Activated naive CD8-positive, alpha-beta T cell treated with anti-CD3 and anti-CD28 coated beads, Interleukin-2, amount 10 ng/mL, durations not matched to agents 7 days and 5 days (primary cell): Measurements from ENCODE around the gene IGSF3. TPM values are rescaled to one million over a fixed set of nuclear protein-coding genes. Genes with fewer than 3 reads are reported as not detected.

ENCODE experiments used
- ATAC-seq: fragments of 150-1000 bp; cut with Tn5 transposase; one replicate; pipeline ENCODE4 v1.10.0; 2021; ENCODE audit warnings: low read depth, moderate library complexity
- POLR2A ChIA-PET: fragments of 350-600 bp; sonication (Branson Sonifier 250); formaldehyde crosslinking; loops from one replicate; lab custom pipeline; 2021; ENCODE audit warnings: antibody characterized with exemption; lab: Charles Lee
- DNase-seq: peaks from one replicate; pipeline ENCODE4 v3.0.0; 2021
- H3K27ac Mint-ChIP-seq: one replicate; pipeline ENCODE4 v1.8.0; 2022; ENCODE audit warnings: mild to moderate bottlenecking, mixed read lengths
- H3K27me3 Mint-ChIP-seq: one replicate; pipeline ENCODE4 v1.8.0; 2022; ENCODE audit warnings: mild to moderate bottlenecking, moderate library complexity, mixed read lengths
- H3K36me3 Mint-ChIP-seq: one replicate; pipeline ENCODE4 v1.8.0; 2021; ENCODE audit warnings: mild to moderate bottlenecking, mixed read lengths
- H3K4me1 Mint-ChIP-seq: one replicate; pipeline ENCODE4 v1.8.0; 2021; ENCODE audit warnings: mixed read lengths
- H3K4me3 Mint-ChIP-seq: one replicate; pipeline ENCODE4 v1.8.0; 2022; ENCODE audit warnings: mild to moderate bottlenecking, moderate library complexity, mixed read lengths
- H3K9me3 Mint-ChIP-seq: one replicate; pipeline ENCODE4 v1.8.0; 2021; ENCODE audit warnings: mixed read lengths
- total RNA-seq, 2 experiments: library from RNA; stranded (reverse); gene quantifications; one replicate each; pipeline ENCODE4 v1.2.3, GENCODE V29; 2021

IGSF3 gene
- total RNA-seq, 2 experiments from 2014 or later: 0.06 to 0.09 TPM

DNA sequence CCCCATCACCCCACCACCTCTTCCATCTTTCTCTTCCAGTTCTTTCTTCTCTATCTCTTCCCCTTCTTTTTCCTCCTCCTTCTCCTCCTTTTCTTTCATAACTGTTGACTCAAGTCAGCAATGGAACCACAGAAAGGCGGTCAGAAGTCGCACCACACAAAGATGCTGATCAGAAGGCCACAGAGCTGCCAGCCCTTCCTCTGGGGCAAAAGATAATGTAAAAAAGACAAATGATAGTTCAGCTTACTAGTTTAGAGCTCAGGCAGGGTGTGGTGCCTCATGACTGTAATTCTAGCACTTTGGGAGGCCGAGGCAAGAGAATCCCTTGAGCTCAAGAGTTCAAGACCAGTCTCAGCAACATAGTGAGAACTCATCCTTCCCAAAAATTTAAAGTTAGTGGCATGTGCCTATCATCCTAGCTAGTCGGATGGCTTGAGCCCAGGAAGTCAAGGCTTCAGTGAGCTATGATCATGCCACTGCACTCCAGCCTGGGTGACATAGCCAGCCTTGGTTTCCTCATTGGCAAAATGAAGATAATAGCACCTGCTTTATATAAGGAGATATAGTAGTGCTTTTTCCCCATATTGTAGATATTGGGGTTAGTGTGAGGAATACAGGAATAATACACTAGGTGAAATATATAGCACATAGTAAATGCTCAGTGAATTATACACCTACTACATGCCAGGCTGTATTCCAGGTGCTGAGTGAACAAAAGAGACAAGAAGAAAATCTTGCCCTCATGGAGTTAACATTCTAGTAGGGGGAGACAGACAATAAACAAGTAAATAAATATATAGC, 12.5 kb upstream of the IGSF3 start:
- no peak overlapping the region for H3K27ac Mint-ChIP-seq
- H3K4me1 Mint-ChIP-seq: no peaks in the 10 kb centered on the region
- H3K9me3 Mint-ChIP-seq: no peaks in the 10 kb centered on the region
- no peaks in the 10 kb centered on the region for H3K36me3 Mint-ChIP-seq
- DNase-seq: no peak
- H3K4me3 Mint-ChIP-seq: no peak overlapping the region
- POLR2A ChIA-PET: no interaction called here
- peaks cover 17% of the 10 kb centered on the region for H3K27me3 Mint-ChIP-seq
- ATAC-seq: no peak

DNA sequence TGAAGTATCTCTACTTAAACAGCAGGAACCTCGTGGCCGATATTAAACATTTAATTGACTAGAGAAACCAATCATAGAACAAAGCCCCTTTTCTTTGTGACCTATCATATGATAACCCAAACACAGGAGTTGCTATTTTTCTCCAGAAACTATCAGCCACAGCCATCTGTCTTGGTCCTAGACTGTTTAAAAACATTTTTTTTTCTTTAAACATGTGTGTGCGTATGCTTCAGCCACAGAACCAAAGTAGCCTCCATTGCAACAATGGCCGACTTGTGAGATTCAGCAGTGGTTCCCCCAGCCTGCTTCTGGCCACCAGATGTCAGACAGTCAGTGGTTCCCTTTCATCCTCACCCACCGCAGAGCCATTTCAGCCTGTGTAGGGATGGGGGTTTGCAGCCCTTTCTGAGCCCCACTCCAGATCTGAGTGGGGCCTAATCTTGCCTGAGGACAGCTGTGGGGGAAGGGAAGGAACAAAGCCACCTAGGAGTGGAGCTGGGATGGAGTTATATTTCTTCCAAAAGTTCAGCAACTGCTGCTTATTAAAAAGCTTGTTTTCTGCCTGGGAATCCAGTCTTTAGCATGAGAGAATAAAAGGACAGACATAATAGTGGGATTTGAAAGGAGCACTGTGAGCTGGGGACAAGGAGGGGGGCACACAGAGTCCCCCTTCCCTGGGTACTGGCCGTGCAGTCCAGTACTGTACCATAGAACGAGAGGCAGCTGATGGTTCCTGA, 11.7 kb upstream of the IGSF3 start:
- Mint-ChIP-seq H3K27me3 (peaks cover 19% of the 10 kb centered on the region), H3K27ac (no peak overlapping the region), H3K4me1 (no peaks in the 10 kb centered on the region), H3K36me3 (no peaks in the 10 kb centered on the region), H3K9me3 (no peaks in the 10 kb centered on the region), H3K4me3 (no peak overlapping the region)
- POLR2A ChIA-PET: no interaction called here
- no peak for ATAC-seq
- no peak for DNase-seq

DNA sequence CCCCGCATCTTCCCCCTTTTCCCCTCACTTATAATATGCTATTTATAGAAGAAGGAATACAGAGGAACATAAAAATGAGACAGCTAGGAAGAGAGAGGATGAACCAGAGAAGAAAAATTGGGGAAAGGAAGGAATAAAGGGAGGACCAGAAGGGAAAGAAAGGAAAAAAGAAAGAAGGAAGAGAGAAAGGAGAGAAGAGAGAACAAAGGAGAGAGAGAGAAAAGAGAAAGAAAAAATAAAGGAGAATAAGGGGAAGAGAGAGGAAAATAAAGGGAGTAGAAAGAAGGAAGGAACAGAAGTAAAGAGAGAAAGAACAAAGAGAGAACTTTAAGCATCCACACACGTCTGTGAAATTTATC, 11.2 kb upstream of the IGSF3 start:
- Mint-ChIP-seq H3K27ac (no peak overlapping the region), H3K27me3 (peaks cover 24% of the 10 kb centered on the region), H3K9me3 (no peaks in the 10 kb centered on the region), H3K4me1 (no peaks in the 10 kb centered on the region), H3K36me3 (no peaks in the 10 kb centered on the region), H3K4me3 (no peak overlapping the region)
- no peak for DNase-seq
- ATAC-seq: no peak
- POLR2A ChIA-PET: no interaction called here

DNA sequence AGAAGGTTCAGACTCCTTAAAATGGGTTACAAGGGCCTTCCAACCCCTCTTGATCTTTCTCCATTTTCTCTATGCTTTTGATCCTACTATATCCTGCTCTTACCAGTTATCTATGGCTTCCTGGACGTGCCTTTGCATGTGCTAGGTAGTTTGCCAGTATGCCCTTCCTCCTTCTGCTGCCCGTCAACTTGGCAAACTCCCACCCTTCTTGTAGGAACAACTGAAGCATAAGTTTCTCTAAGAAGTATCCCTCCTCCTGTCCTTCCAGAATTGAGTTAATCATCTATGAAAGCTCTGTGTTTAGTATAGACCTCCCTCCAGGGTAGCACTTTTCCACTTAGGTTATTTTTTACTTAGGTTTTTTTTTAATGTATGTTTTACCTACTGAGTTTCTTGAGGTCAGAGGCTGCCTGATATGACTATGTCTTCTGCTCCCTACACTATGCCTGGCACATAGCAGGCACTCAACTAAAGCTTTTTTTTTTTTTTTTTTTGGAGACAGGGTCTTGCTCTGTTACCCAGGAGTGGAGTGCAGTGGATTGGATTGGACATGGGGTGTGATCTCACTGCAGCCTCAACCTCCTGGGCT, 10.0 kb upstream of the IGSF3 start:
- POLR2A ChIA-PET: no interaction called here
- H3K27ac Mint-ChIP-seq: no peak overlapping the region
- no peak overlapping the region for H3K4me3 Mint-ChIP-seq
- no peaks in the 10 kb centered on the region for H3K9me3 Mint-ChIP-seq
- peaks cover 1% of the 10 kb centered on the region for H3K4me1 Mint-ChIP-seq
- ATAC-seq: no peak
- no peak for DNase-seq
- H3K36me3 Mint-ChIP-seq: no peaks in the 10 kb centered on the region
- H3K27me3 Mint-ChIP-seq: peaks cover 36% of the 10 kb centered on the region

DNA sequence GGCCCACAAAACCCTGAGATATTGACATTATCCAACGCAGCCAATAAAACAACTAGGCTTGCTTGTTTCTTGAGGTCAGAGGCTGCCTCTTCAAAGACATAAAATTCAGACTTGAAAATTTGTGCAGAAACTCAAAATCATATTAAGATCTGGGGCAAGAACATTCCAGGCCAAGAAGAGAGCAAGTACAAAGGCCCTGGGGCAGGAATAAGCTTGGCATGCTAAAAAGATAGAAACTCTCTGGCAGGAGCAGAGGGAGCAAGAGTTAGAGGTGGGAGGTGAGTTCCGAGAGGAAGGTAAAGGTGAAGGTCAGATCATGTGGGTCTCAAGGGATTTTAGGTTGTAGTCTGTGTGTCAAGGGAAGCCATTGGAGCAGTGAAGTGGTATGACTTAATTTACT, 8.8 kb upstream of the IGSF3 start:
- POLR2A ChIA-PET: no interaction called here
- DNase-seq (no peak), ATAC-seq (no peak)
- Mint-ChIP-seq H3K4me3 (no peak overlapping the region), H3K9me3 (no peaks in the 10 kb centered on the region), H3K27ac (no peak overlapping the region), H3K36me3 (no peaks in the 10 kb centered on the region), H3K4me1 (peaks cover 1% of the 10 kb centered on the region), H3K27me3 (peaks cover 43% of the 10 kb centered on the region)

DNA sequence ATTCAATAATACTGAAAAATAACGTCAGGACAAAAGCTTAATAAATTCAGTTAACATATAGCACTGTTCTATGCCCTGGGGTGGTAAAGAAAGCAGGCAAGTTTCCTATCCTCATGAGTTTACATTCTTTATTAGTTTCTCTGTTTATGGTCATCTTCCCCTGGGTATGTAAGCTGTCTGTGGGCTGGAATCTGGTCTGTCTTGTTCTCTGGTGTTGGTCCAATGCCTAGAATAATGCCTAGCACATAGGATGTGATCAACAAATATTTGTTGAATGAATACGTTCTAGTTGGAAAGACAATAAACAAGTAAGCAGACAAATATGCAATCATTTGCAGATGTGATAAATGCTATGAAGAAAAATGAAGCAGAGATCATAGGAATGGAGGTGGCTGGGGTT, 7.2 kb upstream of the IGSF3 start:
- peaks cover 48% of the 10 kb centered on the region for H3K27me3 Mint-ChIP-seq
- POLR2A ChIA-PET: no interaction called here
- peaks cover 1% of the 10 kb centered on the region for H3K4me1 Mint-ChIP-seq
- ATAC-seq: no peak
- DNase-seq: no peak
- H3K36me3 Mint-ChIP-seq: no peaks in the 10 kb centered on the region
- H3K27ac Mint-ChIP-seq: no peak overlapping the region
- no peak overlapping the region for H3K4me3 Mint-ChIP-seq
- no peaks in the 10 kb centered on the region for H3K9me3 Mint-ChIP-seq

DNA sequence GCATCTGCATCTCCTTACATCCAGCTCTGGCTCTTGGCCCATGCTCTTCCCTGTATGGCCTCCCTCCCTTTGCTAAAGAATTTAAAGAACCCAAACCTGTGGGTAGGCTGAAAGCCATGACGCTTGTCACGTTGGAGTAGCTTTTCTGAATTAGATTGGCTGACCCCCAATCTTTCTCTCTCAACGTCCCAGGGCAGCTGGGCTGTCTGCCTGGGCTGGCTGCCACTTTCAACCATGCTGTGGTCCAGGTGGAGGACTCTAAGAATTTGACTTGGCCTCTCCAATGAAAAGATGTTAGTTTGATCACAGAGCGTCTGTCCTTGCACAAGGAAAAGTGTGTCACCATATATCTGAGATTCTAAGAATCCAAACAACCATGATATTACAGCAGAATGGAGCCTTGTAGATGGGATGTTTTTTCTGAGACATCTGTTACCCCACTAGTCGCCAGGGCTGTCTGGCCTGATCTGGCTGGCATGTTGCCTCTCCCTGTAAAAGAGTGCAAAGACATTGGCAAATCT, 6.5 kb upstream of the IGSF3 start:
- H3K27me3 Mint-ChIP-seq: peaks cover 54% of the 10 kb centered on the region
- no peaks in the 10 kb centered on the region for H3K36me3 Mint-ChIP-seq
- POLR2A ChIA-PET: no interaction called here
- peaks cover 1% of the 10 kb centered on the region for H3K4me1 Mint-ChIP-seq
- no peaks in the 10 kb centered on the region for H3K9me3 Mint-ChIP-seq
- H3K27ac Mint-ChIP-seq: no peak overlapping the region
- DNase-seq (no peak), ATAC-seq (no peak)
- H3K4me3 Mint-ChIP-seq: no peak overlapping the region

DNA sequence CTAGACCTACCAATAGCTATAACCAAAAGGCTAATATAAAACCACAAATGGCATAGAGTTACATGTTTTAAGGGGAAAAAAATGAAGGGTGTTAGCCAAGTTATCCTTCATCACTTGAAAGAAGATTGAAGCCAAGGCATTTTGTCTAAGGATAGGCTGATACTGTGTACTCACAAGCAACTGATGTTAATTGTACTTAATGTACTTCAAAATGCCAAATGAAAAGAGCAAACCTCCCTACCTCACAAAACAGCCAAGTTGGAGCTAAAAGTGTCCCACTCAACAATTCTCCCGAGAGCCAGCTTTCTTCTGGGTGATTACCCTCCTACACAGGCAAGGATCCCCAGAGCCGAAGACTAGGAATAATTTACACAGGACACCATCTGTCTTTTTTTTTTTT, 4.4 kb upstream of the IGSF3 start:
- H3K27me3 Mint-ChIP-seq: peaks cover 55% of the 10 kb centered on the region
- H3K9me3 Mint-ChIP-seq: no peaks in the 10 kb centered on the region
- peaks cover 1% of the 10 kb centered on the region for H3K4me1 Mint-ChIP-seq
- H3K27ac Mint-ChIP-seq: no peak overlapping the region
- DNase-seq: no peak
- H3K4me3 Mint-ChIP-seq: no peak overlapping the region
- no peak for ATAC-seq
- POLR2A ChIA-PET: no interaction called here
- no peaks in the 10 kb centered on the region for H3K36me3 Mint-ChIP-seq

DNA sequence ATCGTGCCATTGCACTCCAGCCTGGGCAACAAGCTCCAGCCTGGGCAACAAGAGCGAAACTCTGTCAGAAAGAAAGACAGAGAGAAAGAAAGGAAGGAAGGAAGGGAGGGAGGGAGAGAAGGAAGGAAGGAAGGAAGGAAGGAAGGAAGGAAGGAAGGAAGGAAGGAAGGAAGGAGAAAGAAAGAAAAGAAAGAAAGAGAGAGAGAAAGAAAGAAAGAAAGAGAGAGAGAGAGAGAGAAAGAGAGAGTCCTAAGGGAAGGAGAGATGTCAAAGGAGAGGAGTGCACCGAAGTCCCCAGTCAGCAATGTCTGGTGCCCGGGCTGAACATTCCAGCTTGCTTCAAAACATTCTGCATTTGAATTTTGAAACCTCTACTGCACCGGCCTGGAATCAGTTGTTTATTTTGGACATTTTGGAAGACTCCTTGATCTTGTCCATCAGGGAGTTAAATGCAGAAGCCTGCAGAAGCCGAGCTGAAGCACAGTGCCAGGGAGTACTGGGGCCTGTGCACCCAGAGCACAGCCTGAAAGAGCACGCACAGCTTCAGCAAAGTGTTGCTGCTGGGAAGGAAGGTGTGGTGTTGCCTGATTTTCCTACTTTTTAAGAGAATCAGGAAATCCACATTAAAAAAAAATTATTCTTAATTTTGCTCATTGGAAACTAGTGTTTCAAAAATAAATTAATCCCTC, 3.7 kb upstream of the IGSF3 start:
- Mint-ChIP-seq H3K36me3 (no peaks in the 10 kb centered on the region), H3K4me3 (no peak overlapping the region), H3K27me3 (peaks cover 62% of the 10 kb centered on the region), H3K9me3 (no peaks in the 10 kb centered on the region), H3K4me1 (peaks cover 6% of the 10 kb centered on the region), H3K27ac (no peak overlapping the region)
- no peak for ATAC-seq
- POLR2A ChIA-PET: no interaction called here
- DNase-seq: no peak

DNA sequence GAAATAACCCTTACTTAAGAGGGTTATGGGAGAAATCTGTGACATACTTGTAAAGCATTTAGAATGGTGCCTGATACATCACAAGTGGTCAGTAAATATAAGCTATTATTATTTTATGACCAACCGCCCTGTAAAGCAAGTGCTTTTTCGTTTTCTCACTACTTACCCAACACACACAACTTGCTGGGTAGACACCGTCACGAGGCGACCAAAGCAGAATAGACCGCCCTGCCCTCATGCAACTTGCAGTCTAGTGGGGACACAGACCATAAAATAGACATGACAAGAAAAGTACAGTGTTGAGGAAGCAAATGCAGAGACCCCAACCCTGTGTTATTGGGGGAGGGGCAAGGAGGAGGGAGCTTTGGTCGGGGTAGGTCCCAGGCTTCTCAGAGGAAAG, 744 bp upstream of the IGSF3 start:
- H3K9me3 Mint-ChIP-seq: no peaks in the 10 kb centered on the region
- POLR2A ChIA-PET: no interaction called here
- H3K4me1 Mint-ChIP-seq: peaks cover 21% of the 10 kb centered on the region
- ATAC-seq: no peak
- H3K36me3 Mint-ChIP-seq: no peaks in the 10 kb centered on the region
- H3K4me3 Mint-ChIP-seq: peak overlapping the region; percentile 56
- no peak for DNase-seq
- H3K27me3 Mint-ChIP-seq: peaks cover 75% of the 10 kb centered on the region
- H3K27ac Mint-ChIP-seq: no peak overlapping the region

DNA sequence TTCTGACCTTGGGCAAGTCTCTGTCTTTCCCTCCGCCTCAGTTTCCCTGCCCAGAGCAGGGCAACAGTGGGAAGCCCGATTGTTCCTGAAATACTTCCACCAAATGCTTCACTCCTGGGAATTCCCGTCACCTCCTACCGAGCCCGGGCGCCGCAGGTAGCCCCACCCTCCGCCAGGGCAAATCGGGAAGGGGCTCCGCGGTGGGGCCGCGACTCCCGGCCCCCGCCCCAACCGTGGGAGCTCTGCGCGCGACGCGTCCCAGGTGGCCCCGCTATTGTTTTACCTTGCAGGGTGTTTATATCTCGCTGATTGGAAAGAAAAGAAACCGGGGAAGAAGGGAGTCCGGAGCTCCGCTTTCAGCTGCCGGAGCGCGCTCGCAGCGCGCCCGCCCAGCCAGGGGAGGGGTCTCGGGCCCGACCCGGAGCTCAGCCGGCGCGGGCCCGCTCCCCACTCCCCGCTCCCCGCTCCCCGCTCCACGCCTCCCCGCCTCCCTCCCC, 407 bp downstream of the IGSF3 start:
- Mint-ChIP-seq H3K27me3 (peaks cover 79% of the 10 kb centered on the region), H3K9me3 (no peaks in the 10 kb centered on the region), H3K4me1 (peaks cover 23% of the 10 kb centered on the region), H3K27ac (no peak overlapping the region), H3K36me3 (no peaks in the 10 kb centered on the region), H3K4me3 (peak overlapping the region; percentile 65)
- POLR2A ChIA-PET: no interaction called here
- DNase-seq (no peak), ATAC-seq (peak; percentile 29)

DNA sequence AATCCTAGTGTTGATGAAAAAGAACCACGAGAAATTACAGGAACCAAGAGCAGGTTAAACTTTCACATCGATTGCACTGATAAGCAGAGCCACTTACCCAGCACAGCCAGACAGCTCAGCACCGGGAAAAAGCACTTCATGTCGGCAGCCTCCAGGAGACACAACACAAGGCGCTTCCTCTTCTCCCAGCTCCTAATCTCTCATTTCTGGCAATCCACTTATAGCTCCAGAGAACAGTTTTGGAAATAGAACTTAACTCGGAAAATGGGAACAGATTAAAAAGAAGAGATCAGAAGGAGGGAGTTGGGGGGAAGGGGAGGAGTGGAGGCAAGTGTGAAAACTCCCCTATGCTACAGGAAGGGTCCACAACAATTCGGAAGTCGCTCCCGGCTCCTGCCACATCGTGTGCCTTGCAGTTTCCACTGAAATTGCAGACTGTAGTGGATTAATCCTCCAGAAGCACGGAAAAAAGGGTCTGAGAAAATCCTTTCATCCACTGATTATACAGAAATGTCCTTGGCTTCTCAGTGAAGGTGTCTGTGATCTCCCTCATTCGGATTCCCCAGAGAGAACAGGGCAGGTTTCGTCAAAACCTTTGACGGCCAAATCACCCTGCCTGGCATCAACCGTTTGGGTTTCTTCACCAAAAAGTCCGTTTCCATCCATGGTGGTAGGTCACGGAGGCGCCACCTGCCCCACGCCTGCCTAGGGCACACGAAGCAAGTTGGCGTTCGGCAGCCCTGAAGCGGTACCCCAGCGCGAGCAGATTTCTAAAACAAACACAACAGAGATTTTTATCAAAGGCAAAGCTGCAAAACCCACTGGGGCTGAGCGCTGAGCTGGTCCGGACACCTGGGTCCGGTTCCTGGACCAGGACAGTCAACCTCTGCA, 1.1 kb downstream of the IGSF3 start:
- ATAC-seq (no peak), DNase-seq (no peak)
- POLR2A ChIA-PET: no interaction called here
- peaks cover 75% of the 10 kb centered on the region for H3K27me3 Mint-ChIP-seq
- peak overlapping the region; percentile 65 for H3K4me3 Mint-ChIP-seq
- H3K4me1 Mint-ChIP-seq: peaks cover 23% of the 10 kb centered on the region
- H3K27ac Mint-ChIP-seq: no peak overlapping the region
- no peaks in the 10 kb centered on the region for H3K9me3 Mint-ChIP-seq
- no peaks in the 10 kb centered on the region for H3K36me3 Mint-ChIP-seq
